HCT116 (cell line): Measurements from ENCODE around the gene IL17RB. TPM values are rescaled to one million over a fixed set of nuclear protein-coding genes. Genes with fewer than 3 reads are reported as not detected.

Experiments
- ATAC-seq: fragments of 200-7000 bp; cut with Tn5 transposase; 2 replicates; pipeline ENCODE4 v1.9.1; 2020; ENCODE audit warnings: mild to moderate bottlenecking, moderate library complexity
- BruUV-seq: library from RNA; stranded (reverse); fragments of 400-500 nt; replicated peaks from 2 replicates; lab custom pipeline; 2021; lab: Mats Ljungman, UMichigan
- CTCF ChIA-PET: fragments of 300-600 bp; sonication (Branson Sonifier 250); formaldehyde crosslinking; loops from one replicate; lab custom pipeline; 2021; ENCODE audit warnings: antibody characterized with exemption; lab: Charles Lee
- POLR2A ChIA-PET: fragments of 300-600, 350-600 bp; sonication (Branson Sonifier 250); formaldehyde crosslinking; loops from one replicate; lab custom pipeline; 2021; ENCODE audit warnings: antibody characterized with exemption; lab: Charles Lee
- RAD21 ChIA-PET, 2 experiments: fragments of 300-600 bp; sonication (Branson Sonifier 250); formaldehyde crosslinking; loops; one replicate each; lab custom pipeline; 2023; ENCODE audit warnings: low total read pairs in 2 of 2; ENCODE audit not compliant: uncharacterized antibody in 2 of 2, unreplicated experiment in 2 of 2, low non-redundant PET in 1 of 2; lab: Charles Lee
- DNase-seq: peaks from one replicate; pipeline ENCODE4 v3.0.0-alpha.2; 2010; ENCODE audit warnings: low read depth, low spot score
- H2AFZ ChIP-seq: fragments of 200-600 bp; shearing (Covaris generic), sonication (generic); 2 replicates; pipeline ENCODE4 v1.6.1; 2017; ENCODE audit warnings: low read depth, mixed run types, mixed read lengths, antibody characterized with exemption, low read length; ENCODE audit not compliant: poor library complexity, severe bottlenecking
- H3K27ac ChIP-seq: 2 replicates; pipeline ENCODE4 v1.5.1; 2012; ENCODE audit warnings: low read depth, low read length
- H3K27me3 ChIP-seq: fragments of 200-600 bp; sonication (generic); 2 replicates; pipeline ENCODE4 v1.6.1; 2016; ENCODE audit warnings: mixed run types, low read length, mixed read lengths; ENCODE audit not compliant: insufficient read depth
- H3K36me3 ChIP-seq, 2 experiments: fragments of 200-500 bp in 1 of 2; fragments of 200-600 bp in 1 of 2; sonication (Bioruptor generic) in 1 of 2; sonication (generic) in 1 of 2; 2 replicates each; pipeline versions ENCODE4 v1.5.1 to v1.6.1; 2014 to 2016; ENCODE audit warnings: low read length in 2 of 2, inconsistent platforms in 1 of 2, mixed read lengths in 1 of 2, mixed run types in 1 of 2; ENCODE audit not compliant: insufficient read depth in 2 of 2, control insufficient read depth in 1 of 2
- H3K4me1 ChIP-seq, 2 experiments: fragments of 200-600 bp in 1 of 2; sonication (generic) in 1 of 2; 2 replicates each; pipeline versions ENCODE4 v1.5.1 to v1.6.1; 2012 to 2017; ENCODE audit warnings: low read length in 2 of 2, inconsistent platforms in 1 of 2, mild to moderate bottlenecking in 1 of 2, mixed read lengths in 1 of 2, mixed run types in 1 of 2, moderate library complexity in 1 of 2; ENCODE audit not compliant: insufficient read depth in 2 of 2, control insufficient read depth in 1 of 2
- H3K4me2 ChIP-seq: fragments of 200-600 bp; sonication (generic); 2 replicates; pipeline ENCODE4 v1.6.1; 2017; ENCODE audit warnings: mixed run types, low read length, mixed read lengths
- H3K4me3 ChIP-seq, 2 experiments: fragments of 200-600 bp in 1 of 2; sonication (generic) in 1 of 2; replicated peaks in 1 of 2; 2 replicates each; pipeline ENCODE4 v1.5.1; 2011 to 2016; ENCODE audit warnings: low read length in 2 of 2, control low read depth in 1 of 2, low read depth in 1 of 2, mild to moderate bottlenecking in 1 of 2, mixed read lengths in 1 of 2, mixed run types in 1 of 2
- H3K79me2 ChIP-seq: fragments of 200-600 bp; sonication (generic); 2 replicates; pipeline ENCODE4 v1.6.1; 2017; ENCODE audit warnings: mild to moderate bottlenecking, mixed run types, low read length, moderate library complexity, mixed read lengths; ENCODE audit not compliant: insufficient read depth
- H3K9ac ChIP-seq: fragments of 200-600 bp; sonication (generic); 2 replicates; pipeline ENCODE4 v1.6.1; 2016; ENCODE audit warnings: low read length, mixed read lengths
- H3K9me2 ChIP-seq: fragments of 200-600 bp; sonication (generic), shearing (Covaris generic); 2 replicates; pipeline ENCODE4 v1.6.1; 2017; ENCODE audit warnings: mixed run types, mild to moderate bottlenecking, moderate library complexity; ENCODE audit not compliant: insufficient read depth
- H3K9me3 ChIP-seq, 2 experiments: fragments of 200-500 bp in 1 of 2; fragments of 200-600 bp in 1 of 2; sonication (Bioruptor generic) in 1 of 2; sonication (generic) in 1 of 2; 2 replicates each; pipeline ENCODE4 v1.6.1; 2014 to 2017; ENCODE audit warnings: low read length in 2 of 2, mixed read lengths in 2 of 2, inconsistent platforms in 1 of 2, low read depth in 1 of 2, mild to moderate bottlenecking in 1 of 2, mixed run types in 1 of 2, moderate library complexity in 1 of 2; ENCODE audit not compliant: control insufficient read depth in 1 of 2, insufficient read depth in 1 of 2
- H4K20me1 ChIP-seq: fragments of 200-600 bp; sonication (generic), shearing (Covaris generic); 2 replicates; pipeline ENCODE4 v1.6.1; 2017; ENCODE audit warnings: mixed run types, mild to moderate bottlenecking, moderate library complexity; ENCODE audit not compliant: insufficient read depth
- EGR1 ChIP-seq: IDR thresholded peaks from 2 replicates; pipeline ENCODE4 v1.6.1; 2012; ENCODE audit warnings: low read depth
- ELF1 ChIP-seq: IDR thresholded peaks from 2 replicates; pipeline ENCODE4 v1.6.1; 2012; ENCODE audit warnings: low read depth, borderline replicate concordance
- SRF ChIP-seq: IDR thresholded peaks from 2 replicates; pipeline ENCODE4 v1.6.1; 2012; ENCODE audit warnings: low read depth
- TCF7L2 ChIP-seq: IDR thresholded peaks from 2 replicates; pipeline ENCODE4 v1.7.0; 2011; ENCODE audit warnings: borderline replicate concordance, inconsistent platforms; ENCODE audit not compliant: insufficient read depth, insufficient read length; ENCODE audit errors: extremely low read depth
- ZBTB33 ChIP-seq: IDR thresholded peaks from 2 replicates; pipeline ENCODE4 v1.6.1; 2011; ENCODE audit warnings: mild to moderate bottlenecking, low read length, moderate library complexity; ENCODE audit not compliant: insufficient replicate concordance; ENCODE audit errors: extremely low read depth
- intact Hi-C: fragments of 100-400 bp; cut with micrococcal nuclease; formaldehyde crosslinking; loops from 2 replicates; pipeline ENCODE4 v1.10.0; 2022
- total RNA-seq: library from RNA; stranded (reverse); gene quantifications from one replicate; pipeline ENCODE4 v1.2.1, GENCODE V29; 2021; ENCODE audit not compliant: unreplicated experiment
- TF ChIP-seq, protein P1 (sequence below), 3 experiments: fragments of 200-600 bp in 1 of 3; sonication (generic) in 1 of 3; IDR thresholded peaks in 2 of 3; conservative IDR thresholded peaks in 1 of 3; 2 replicates each; pipeline ENCODE4 v1.5.1; 2012 to 2017; ENCODE audit warnings: low read depth in 2 of 3, low read length in 2 of 3, antibody characterized with exemption in 1 of 3, borderline replicate concordance in 1 of 3, control low read depth in 1 of 3, mild to moderate bottlenecking in 1 of 3, mixed read lengths in 1 of 3, mixed run types in 1 of 3, moderate library complexity in 1 of 3; ENCODE audit not compliant: insufficient read depth in 1 of 3

The IL17RB gene
- total RNA-seq, 1 experiment from 2014 or later, result 8.3 TPM

DNA sequence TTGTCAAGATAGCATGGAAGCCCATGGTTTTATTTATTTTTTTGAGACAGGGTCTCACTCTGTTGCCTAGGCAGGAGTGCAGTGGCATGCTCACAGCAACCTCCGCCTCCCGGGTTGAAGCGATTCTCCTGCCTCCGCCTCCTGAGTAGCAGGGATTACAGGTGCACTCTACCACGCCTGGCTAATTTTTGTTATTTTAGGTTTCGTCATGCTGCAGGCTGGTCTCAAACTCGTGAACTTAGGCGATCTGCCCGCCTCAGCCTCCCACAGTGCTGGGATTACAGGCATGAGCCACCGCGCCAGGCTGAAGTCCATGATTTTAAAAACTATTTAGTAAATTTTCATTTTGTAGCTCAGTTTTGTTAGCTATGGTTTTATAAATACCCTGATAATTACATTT lies 38.3 kb downstream of the IL17RB start:
- POLR2A ChIA-PET, result no interaction called here
- peaks cover 7 to 23% of the 10 kb centered on the region in 2 experiments; a peak in 3 of 4 replicates for H3K36me3 ChIP-seq
- CTCF ChIA-PET, result no interaction called here
- H4K20me1 ChIP-seq, result no peaks in the 10 kb centered on the region
- H3K4me1 ChIP-seq, result peaks cover 2 to 15% of the 10 kb centered on the region in 2 experiments; a peak in 1 of 4 replicates
- no peak overlapping the region for H3K27ac ChIP-seq
- peaks cover 37% of the 10 kb centered on the region for H3K79me2 ChIP-seq
- no peaks in the 10 kb centered on the region for H3K27me3 ChIP-seq
- no peaks in the 10 kb centered on the region for H3K9me3 ChIP-seq
- RAD21 ChIA-PET, result no interaction called here
- H3K9me2 ChIP-seq, result no peaks in the 10 kb centered on the region
- ATAC-seq (no peak), DNase-seq (no peak)
- H3K9ac ChIP-seq, result no peak overlapping the region
- no TSS peak for BruUV-seq
- intact Hi-C loops, result no loop called here
- no peak overlapping the region for H2AFZ ChIP-seq
- TF ChIP-seq ELF1 (no peak), EGR1 (no peak)
- no peak overlapping the region for H3K4me3 ChIP-seq
- H3K4me2 ChIP-seq, result no peak overlapping the region

GRCh38 chr3:53885239-53885638 lies 38.9 kb downstream of the IL17RB start:
- Histone ChIP-seq H3K27ac (no peak overlapping the region), H3K4me3 (no peak overlapping the region), H4K20me1 (no peaks in the 10 kb centered on the region), H3K4me1 (peaks cover 3 to 19% of the 10 kb centered on the region in 2 experiments; a peak in 3 of 4 replicates), H3K9me3 (no peaks in the 10 kb centered on the region), H3K9me2 (no peaks in the 10 kb centered on the region), H3K4me2 (no peak overlapping the region), H3K79me2 (peaks cover 42% of the 10 kb centered on the region)
- DNase-seq, result no peak
- RAD21 ChIA-PET, result no interaction called here
- CTCF ChIA-PET, result no interaction called here
- POLR2A ChIA-PET, result no interaction called here
- no peak for TF ChIP-seq SRF
- TF ChIP-seq, protein P1, sequence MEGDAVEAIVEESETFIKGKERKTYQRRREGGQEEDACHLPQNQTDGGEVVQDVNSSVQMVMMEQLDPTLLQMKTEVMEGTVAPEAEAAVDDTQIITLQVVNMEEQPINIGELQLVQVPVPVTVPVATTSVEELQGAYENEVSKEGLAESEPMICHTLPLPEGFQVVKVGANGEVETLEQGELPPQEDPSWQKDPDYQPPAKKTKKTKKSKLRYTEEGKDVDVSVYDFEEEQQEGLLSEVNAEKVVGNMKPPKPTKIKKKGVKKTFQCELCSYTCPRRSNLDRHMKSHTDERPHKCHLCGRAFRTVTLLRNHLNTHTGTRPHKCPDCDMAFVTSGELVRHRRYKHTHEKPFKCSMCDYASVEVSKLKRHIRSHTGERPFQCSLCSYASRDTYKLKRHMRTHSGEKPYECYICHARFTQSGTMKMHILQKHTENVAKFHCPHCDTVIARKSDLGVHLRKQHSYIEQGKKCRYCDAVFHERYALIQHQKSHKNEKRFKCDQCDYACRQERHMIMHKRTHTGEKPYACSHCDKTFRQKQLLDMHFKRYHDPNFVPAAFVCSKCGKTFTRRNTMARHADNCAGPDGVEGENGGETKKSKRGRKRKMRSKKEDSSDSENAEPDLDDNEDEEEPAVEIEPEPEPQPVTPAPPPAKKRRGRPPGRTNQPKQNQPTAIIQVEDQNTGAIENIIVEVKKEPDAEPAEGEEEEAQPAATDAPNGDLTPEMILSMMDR (IDR thresholded peaks at IDR 0.05 in 2 of 3, conservative IDR thresholded peaks at IDR 0.05 in 1 of 3; ENCODE audit: borderline replicate concordance in 1 of 3, insufficient read depth in 1 of 3, low read depth in 2 of 3, low read length in 2 of 3), result no peak
- TF ChIP-seq TCF7L2, result no peak
- TF ChIP-seq ZBTB33, result no peak
- TF ChIP-seq, all 23 proteins: peak for 0
- no peaks in the 10 kb centered on the region for H3K27me3 ChIP-seq
- ATAC-seq, result no peak
- intact Hi-C loops, result no loop called here
- no peak overlapping the region for H3K9ac ChIP-seq
- no TSS peak for BruUV-seq
- peaks cover 4 to 23% of the 10 kb centered on the region in 2 experiments; a peak in 3 of 4 replicates for H3K36me3 ChIP-seq
- no peak overlapping the region for H2AFZ ChIP-seq
